Muscle of back (tissue), 11 donors: Measurements from ENCODE around the gene ZNF500. TPM values are rescaled to one million over a fixed set of nuclear protein-coding genes. Genes with fewer than 3 reads are reported as not detected.

Experiments used
- DNase-seq, 3 donors: peaks; one replicate each; pipeline versions ENCODE4 v3.0.0 to v3.0.0-alpha.2; 2013
- polyA plus RNA-seq, 10 donors: library from polyadenylated mRNA; unstranded; fragments of 120-200 nt; gene quantifications; one replicate each; pipeline ENCODE4 v1.2.1, GENCODE V29; 2013; ENCODE audit not compliant: insufficient read length in 10 of 10

The ZNF500 gene
- polyA plus RNA-seq, 10 donors: 7.1 to 11.9 (median 8.8) TPM

DNA sequence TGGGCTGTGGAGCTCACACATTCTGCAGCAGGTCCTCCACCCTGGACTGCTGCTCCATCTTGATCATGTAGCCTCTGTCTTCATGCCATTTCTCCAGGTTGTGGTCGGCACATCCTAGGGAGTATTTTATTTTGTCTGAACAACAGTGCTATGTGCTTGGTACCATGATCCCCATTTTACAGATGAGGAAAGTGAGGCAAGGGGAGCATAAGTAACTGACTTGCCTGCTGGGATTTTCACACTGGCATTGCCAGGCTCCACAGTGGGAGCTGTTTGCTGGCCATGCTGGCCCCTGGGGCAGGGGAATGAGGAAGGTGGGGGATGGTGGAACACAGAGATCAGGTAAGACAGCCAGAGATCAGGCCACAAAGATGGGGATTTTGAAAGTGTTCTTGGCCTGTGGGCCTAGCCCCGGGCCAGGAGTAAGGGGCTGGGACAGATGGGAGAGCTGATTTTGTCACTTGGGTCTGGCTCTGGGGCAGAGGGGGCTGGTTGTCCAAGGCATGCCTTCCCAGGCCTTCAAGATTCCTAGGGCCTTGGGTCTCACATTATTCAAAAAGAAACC, 9.3 kb upstream of the ZNF500 start:
- DNase-seq: no peak

DNA sequence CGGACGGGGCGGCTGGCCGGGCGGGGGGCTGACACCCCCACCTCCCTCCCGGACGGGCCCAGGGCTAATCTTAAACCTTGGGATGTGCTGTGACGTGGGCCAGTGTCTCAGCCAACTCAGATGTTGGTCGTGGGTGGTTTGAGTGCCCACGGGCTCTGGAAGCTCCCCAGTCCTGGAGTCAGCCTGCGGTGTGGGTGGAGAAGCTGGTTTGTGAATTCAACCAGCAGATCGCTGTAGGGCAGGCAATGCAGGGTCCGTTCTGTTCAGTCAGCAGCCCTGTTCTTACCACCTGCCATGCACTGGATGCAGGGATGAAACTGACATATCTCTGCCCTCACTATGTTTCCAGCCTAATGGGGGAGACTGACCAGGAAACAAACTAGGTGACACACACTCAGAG, 8.0 kb upstream of the ZNF500 start:
- no peak for DNase-seq

DNA sequence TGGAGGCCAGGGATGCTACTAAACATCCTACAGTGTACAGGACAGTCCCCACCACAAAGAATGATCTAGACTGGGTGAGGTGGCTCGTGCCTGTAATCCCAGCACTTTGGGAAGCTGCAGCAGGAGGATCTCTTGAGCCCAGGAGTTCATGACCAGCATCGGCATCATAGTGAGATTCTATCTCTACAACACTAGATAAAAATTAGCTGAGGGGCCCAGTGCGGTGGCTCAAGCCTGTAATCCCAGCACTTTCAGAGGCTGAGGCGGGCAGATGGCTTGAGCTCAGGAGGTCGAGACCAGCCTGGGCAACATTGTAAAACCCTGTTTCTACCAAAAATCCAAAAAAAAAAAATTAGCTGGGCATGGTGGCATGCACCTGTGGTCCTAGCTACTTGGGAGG, 5.4 kb upstream of the ZNF500 start:
- no peak for DNase-seq

DNA sequence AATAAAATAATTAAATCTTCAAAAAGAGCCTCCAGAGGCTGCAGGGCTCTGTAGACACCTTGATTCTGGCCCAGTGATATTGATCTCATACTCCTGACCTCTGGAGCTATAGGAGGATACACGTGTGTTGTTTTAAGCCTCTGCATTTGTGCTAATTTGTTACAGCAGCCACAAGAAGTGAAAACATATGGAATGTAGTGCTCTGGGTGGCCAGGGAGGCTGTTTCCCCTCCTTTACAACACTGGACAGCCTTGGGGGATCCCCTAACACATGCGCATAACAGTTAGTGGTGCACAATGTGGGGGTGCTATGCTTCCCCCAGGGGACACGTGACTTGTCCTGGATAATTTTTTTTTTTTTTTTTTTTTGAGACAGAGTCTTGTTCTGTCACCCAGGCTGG, 4.7 kb upstream of the ZNF500 start:
- DNase-seq: no peak

DNA sequence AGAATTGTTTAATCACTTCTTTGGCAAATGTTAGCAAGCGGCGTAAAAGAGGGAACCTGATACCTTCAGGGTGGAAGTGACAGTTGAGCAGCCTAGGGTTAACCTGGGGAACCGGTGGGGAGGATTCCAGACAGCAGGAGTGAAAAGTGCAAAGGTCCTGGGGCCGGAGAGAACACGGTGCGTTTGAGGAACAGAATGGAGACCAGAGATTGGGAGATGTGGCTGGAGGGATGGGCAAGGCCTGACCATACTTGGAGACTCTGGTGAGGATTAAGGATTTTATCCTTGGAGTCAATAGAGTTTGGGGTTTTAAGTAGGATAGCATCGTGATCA, 2.3 kb upstream of the ZNF500 start:
- no peak for DNase-seq

DNA sequence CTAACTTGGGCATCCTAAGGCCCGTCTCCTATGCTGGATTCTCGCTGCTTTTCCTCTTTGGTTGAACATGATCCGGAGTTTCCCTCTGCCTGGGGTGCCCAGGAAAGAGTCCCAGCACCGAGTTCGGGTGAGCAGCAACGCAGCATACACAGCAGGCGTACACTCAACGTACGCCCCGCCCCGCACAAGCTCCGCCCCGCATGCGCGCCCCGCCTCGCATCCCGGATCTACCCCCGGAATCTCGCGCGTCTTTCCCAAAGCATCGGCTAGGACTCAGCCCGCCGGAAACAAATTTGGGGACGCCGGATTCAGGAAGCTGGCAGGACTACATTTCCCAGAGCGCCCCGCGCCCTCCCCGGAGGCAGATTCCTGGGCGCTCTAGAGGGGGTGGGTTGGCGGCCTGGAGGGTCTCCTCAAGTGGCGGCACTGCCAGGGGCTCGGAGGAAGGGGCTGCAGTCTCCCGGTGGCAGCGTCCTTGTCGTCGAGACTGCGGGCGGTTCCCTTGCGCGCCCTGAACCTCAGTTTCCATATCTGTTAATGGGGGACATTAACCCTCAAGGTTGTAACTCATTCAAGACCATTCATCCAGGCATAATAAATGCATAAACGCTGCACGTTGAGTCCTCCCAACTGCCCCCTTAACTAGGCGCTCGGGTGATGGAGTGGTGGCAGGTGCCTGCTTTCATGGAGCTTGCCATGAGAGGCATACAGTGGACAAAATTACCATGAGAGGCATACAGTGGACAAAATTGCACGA, 1.8 kb upstream of the ZNF500 start:
- DNase-seq: peak; percentile 96 to 99 (median 97)

DNA sequence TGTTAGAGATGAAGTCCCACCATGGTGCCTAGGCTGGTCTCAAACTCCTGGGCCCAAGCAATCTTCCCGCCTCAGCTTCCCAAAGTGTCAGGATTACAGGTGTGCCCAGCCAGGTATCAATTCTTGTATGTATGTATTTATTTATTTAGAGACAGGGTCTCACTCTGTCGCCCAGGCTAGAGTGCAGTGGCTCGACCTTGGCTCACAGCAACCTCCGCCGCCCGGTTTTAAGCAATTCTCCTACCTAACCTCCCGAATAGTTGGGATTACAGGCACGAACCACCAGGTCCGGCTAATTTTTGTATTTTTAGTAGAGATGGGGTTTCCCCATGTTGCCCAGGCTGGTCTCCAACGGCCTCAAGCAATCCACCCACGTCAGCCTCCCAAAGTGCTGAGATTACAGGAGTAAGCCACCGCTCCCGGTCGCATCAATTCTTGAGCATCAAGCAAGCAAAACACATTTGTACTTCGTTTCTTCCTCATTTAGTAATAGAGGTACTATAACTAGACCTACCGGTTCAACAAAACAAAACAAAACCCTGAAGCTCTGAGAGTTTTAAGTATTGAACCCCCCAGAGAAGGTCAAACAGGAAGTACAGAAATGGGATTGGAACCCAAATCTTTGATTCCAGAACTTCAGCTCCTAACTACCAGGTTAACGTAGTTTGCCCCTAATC, 1.0 kb upstream of the ZNF500 start:
- DNase-seq: peak in 1 of 3 donors; percentile 24

DNA sequence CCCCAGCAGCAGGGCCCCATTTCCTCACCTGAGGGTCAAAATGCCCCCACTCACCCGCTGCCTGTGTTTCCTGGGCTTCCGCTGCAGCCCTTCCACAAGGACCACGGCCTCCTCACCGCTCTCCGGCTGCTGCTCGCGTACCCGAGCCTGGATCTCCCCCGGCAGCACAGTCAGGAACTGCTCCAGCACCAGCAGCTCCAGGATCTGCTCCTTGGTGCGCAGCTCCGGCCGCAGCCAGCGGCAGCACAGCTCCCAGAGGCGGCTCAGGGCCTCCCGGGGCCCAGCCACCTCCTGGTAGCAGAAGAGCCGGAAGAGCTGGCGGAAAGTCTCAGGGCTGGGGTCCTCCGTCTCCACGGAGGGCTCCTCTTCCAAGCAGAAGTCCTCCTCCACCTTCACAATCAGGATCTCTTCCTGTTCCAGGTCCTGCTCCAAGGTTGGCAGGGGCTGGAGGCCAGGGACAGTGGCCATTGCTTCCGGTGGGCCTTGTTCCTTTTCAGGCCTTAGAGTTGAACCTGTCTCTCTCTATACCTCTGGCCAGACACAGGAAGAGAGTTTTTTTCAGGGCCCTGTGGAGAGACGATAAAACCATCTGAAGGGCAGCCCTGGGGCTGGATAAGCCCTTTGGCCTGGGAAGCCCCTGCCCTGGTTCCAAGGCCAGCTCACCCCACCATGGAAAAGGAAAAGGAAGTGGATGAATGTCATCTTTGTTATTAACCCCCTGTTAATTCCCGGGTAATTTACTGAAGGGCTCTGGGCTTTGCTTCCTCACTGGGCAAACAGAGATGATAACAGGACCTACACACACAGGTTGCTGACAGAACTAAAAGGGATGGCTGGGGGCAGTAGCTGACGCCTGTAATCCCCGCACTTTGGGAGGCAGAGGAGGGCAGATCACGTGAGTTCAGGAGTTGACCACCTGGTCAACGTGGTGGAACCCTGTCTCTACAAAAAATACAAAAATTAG, 1.2 kb downstream of the ZNF500 start:
- no peak for DNase-seq

DNA sequence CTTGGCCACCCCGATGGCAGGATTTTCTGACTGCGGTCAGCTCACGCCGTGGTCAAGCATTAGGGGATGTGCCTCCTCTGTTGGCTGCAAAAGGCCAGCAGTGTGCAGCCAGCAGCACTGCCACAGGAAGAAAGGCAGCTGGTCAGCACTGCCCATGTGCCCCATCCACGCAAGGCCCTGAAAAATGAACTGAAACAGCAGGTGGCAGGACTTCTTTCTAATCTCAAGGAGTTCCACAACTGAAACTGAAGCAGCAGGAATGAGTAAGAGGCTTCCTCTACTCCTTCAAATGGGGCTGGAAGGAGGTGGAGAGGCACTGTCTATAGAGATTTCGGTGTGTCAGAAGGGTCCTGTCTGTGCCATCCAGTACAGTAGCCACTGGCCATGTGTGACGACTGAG, 3.2 kb downstream of the ZNF500 start:
- no peak for DNase-seq

DNA sequence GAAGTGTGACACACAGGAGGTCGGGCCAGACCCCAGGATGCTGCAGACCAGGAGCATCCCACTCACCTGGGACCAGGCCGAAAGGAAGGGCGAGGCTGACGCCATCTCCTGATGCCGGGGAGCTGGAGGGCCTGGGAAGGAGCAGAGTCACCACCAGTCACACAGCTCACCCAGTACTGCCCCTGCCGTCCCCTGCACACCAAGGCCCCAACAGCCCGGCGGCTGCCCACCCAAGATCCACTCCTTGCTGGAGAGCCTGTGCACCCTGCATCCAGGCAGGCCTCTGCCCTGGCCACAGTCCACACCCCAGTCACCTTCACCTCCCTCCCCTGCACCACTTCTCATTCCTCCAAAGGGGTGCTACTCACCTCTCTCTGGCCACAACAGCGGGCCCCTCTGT, 4.8 kb downstream of the ZNF500 start:
- no peak for DNase-seq

DNA sequence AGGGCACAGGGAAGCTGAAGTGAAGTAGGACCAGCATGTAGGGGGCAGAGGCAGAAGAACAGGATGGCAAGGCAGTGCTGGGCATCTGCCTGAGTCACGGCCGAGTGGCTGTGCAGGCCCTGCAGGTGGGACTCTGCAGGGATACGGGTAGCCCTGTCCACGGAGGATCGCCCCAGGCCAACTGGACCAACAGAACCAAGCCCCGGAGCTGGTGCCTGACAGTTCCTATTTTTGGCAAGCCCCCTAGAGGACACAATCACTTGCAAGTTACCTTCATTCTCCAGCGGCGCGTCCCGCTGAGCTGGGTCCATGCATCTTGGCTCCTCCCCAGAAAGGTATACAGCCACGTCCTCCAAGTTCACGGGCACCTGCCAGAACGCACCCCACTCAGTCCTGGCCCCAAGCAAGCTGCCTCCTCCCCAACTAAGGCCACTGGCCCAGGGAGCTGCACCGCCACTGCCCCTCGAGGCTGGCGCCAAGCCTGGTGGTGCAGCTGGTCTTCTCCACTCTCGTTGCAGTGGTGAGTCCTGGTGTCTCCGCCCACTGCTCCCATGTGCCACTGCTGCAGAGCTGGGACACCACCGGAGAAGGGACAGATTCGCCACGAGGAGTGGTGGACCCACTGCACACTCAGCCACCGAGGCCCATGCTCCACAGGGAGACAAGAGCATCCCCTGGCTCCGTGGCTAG, 6.6 kb downstream of the ZNF500 start:
- DNase-seq: no peak

DNA sequence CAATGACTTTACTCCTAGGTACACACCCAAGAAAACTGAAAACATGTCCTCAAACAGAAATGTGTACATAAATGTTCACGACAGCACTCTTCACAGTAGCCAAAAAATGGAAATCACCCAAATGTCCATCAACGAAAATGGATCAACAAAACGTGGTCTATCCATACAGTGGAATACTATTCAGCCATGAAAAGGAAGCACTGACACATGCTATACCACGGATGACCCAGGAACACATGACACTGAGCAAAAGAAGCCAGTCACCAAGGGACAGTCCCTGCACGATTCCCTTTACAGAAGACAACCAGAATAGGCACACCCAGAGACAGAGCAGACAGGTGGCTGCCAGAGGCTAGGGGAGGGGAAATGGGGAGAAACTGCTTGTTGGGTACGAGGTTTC, 11.3 kb downstream of the ZNF500 start:
- DNase-seq: no peak

DNA sequence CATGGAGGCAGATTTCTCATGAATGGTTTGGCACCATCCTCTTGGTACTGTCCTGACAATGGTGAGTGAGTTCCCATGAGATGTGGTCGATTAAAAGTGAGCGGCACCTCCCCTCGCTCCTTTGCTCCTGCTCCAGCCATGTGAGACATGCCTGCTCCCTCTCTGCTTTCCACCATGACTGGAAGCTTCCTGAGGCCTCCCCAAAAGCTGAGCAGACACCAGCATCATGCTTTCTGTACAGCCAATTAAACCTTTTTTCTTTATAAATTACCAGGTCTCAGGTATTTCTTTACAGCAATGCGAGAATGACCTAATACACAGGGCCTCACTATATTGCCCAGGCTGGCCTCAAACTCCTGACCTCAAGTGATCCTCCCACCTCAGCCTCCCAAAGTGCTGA, 12.1 kb downstream of the ZNF500 start:
- no peak for DNase-seq

DNA sequence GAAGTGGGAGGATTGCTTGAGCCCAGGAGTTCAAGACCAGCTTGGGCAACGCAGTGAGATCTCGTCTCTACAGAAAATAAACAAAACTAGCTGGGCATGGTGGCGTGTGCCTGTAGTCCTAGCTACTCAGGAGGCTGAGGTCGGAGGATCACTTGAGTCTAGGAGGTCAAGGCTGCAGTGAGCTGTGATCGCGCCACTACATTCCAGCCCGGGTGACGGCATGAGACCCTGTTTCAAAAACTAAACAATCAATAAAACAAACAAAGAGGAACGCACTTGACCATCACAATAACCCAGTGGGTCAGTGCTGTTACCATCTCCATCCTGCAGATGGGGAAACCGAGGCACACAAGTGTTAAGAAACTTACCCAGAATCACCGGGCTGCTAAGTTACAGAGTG, 13.7 kb downstream of the ZNF500 start:
- DNase-seq: no peak

DNA sequence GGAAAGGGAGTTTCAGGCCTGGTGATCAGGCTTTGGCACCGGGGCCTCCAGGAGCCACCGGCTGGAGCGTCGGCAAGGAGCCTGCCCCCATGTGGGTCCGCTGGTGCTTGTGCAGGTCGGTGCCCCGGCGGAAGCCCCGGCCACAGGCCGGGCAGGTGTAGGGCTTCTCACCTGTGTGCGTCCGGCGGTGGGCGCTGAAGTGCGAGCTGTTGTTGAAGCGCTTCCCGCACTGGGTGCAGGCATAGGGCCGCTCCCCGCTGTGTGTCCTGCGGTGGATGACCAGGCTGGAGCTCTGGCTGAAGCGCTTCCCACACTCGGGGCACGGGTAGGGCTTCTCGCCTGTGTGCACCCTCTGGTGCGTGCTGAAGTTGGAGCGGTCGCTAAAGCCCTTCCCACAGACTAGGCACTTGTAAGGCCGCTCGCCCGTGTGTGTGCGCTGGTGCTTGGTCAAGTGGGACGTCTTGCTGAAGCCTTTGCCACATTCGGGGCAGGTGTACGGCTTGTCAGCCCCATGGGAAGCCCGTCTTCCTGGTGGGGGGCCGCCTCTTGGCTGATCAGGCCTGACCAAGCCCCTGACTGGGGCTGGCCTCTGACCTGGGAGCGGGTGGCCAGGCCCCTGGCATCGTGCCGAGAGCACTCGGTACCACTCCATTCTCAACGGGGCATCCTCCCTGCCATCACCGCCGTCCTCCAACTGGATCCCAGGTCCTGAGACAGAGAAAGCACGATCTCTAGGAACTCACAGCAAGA, 14.4 kb downstream of the ZNF500 start:
- DNase-seq: no peak

DNA sequence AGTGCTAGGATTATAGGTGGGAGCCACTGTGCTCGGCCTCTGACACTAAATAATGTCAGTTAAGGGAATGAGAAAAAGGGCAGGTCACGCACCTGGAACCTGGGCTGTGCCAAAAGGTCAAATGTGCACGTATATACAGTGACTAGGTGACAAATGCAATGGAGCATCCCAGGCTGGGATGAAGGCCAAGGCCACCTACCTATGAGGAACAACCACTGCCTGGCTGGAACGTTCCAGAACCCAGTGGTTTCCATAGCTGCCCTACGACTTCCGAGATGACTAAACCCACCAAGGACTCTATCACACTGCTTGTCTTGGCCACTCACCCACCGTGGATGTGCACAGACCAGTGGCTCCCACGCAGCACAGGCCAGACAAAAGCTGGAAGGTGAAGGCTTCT, 16.1 kb downstream of the ZNF500 start:
- DNase-seq: no peak

DNA sequence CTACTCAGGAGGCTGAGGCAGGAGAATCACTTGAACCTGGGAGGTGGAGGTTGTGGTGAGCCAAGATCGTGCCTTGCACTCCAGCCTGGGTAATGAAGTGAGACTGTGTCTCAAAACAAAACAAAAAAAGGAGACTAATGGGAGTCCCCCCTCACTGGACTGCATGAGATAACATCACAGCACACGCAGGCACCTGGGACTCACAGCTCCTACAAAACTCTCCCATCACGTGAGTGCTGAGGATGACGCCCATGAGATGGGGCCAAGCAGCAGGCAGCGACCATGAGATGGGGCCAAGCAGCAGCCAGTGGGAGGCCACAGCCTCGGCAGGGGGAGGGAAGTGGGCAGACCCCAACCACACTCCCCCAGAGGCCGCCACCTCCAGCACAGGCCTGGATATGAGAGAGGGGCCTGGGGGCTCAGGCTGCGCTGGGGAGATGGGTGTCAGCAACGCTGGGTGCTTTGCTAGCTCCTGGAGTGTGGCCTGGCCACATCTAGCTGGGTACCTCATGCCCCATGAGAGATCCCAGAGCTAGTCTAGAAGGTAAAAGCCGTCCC, 17.2 kb downstream of the ZNF500 start:
- DNase-seq: no peak

DNA sequence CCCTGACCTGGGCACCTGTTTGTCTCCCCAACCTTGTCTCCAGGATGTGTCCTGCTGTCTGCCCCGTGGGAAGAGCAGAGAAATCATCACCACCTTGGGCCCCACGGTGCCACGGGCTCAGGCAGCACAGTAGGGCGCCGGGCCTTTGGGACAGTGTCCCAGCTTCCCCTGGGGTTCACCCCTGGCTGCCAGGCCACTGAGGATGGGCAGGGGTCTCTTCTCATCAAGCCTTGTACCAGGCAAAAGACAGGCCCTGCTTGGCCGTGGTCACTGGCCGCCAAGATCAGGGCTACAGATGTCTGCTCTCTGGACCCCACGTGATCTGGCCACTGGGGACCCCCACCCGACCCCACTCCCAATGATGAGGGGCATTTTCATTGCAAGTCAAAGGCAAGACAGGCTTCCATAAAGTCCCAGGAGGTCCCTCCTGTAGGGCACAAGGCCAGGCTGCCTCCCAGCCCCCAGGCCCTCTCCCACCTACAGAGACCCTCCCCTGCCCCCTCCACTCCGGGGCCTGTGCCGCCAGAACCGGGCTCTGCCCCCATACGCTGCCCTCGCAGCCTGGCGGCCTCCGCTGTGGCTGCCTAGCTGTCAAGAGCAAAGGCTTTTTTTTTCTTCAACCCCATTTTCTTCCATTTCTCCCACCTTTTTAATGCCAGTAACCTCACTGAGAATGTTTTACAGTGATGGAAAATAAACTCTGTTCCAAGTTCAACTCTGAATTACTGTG, 18.1 kb downstream of the ZNF500 start:
- no peak for DNase-seq

DNA sequence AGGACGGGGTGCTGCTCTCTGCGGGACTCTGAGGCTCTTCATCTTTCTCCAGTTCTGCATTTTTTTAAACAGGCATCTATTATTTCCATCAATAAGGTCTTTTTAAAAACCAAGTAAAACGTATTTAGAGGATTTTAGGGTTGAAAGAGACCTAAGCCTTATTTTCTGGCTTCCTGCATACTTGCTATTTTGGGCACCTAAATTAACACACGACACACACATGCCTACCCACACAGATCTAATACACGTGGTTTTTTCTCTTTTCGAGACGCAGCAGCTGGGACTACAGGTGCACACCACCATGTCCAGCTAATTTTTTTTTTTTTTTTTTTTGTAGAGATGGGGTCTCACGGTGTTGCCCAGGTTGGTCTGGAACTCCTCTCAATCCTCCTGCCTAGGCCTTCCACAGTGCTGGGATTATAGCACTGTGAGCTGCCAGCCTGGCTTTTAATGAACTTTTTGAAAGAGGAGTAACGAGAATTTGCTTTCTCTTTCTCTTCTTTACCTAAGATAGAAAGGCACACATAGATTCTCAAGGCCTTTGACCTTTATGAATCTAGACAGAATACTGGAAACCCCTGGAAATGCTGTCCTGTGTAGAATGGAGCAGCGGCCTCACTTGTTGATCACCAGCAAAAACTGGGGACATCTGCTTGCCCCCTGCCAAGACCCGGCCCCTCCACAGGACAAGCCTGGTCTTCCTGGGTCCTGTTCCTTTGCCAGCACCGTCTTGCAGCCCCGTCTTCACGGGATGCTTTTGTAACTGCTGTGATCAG, 18.9 kb downstream of the ZNF500 start:
- no peak for DNase-seq
